ENCODE measurements around the gene GRPR.
"Not testable (repeated sequence)": the region's sequence is repeated elsewhere in the genome, so short reads cannot be mapped to it uniquely, and the experiment has no call there.

The GRPR gene

DNA sequence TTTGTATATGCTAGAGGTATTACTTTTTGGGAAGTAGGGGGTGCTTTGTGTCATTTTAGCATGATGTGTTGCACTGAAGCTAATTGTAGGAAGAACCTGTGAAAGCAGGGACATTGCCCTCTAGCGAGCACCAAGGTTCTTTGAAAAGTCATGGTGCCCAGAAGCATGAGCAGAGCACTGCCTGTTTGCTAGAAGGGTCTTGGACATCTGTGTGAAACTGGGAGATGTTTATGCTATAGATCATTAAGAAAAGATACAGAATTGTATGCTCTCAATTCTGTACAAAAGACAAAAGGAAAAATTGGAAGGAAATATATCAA lies 14.7 kb downstream of the GRPR start:
- no peak for DNase-seq (ENCODE audit: low read depth)
- Histone ChIP-seq H3K9me3 (ENCODE audit: control insufficient read depth, low read length) (peaks cover 6% of the 10 kb centered on the region), H3K27me3 (replicated peaks; ENCODE audit: control insufficient read depth, insufficient read depth, low read length) (peaks cover 14% of the 10 kb centered on the region), H3K4me3 (ENCODE audit: low read length) (no peak overlapping the region), H3K9ac (ENCODE audit: low read length) (no peak overlapping the region), H3K4me1 (ENCODE audit: control insufficient read depth, insufficient read depth, low read length) (peaks cover 11% of the 10 kb centered on the region), H3K36me3 (ENCODE audit: control insufficient read depth, insufficient read depth, low read length, severe bottlenecking) (no peaks in the 10 kb centered on the region)

GRCh38 chrX:16140448-16140847 lies 17.1 kb downstream of the GRPR start:
- no peak for DNase-seq (ENCODE audit: low read depth)
- H3K27me3 ChIP-seq (replicated peaks; ENCODE audit: control insufficient read depth, insufficient read depth, low read length), result peaks cover 18% of the 10 kb centered on the region
- H3K4me1 ChIP-seq (ENCODE audit: control insufficient read depth, insufficient read depth, low read length), result peaks cover 11% of the 10 kb centered on the region
- no peak overlapping the region for H3K9ac ChIP-seq (ENCODE audit: low read length)
- no peaks in the 10 kb centered on the region for H3K36me3 ChIP-seq (ENCODE audit: control insufficient read depth, insufficient read depth, low read length, severe bottlenecking)
- H3K4me3 ChIP-seq (ENCODE audit: low read length), result no peak overlapping the region
- peaks cover 6% of the 10 kb centered on the region for H3K9me3 ChIP-seq (ENCODE audit: control insufficient read depth, low read length)

- Histone ChIP-seq H3K36me3 (ENCODE audit: control insufficient read depth, insufficient read depth, low read length, severe bottlenecking) (no peaks in the 10 kb centered on the region), H3K27me3 (replicated peaks; ENCODE audit: control insufficient read depth, insufficient read depth, low read length) (peaks cover 15% of the 10 kb centered on the region), H3K4me1 (ENCODE audit: control insufficient read depth, insufficient read depth, low read length) (peaks cover 11% of the 10 kb centered on the region), H3K4me3 (ENCODE audit: low read length) (no peak overlapping the region), H3K9ac (ENCODE audit: low read length) (no peak overlapping the region), H3K9me3 (ENCODE audit: control insufficient read depth, low read length) (peaks cover 6% of the 10 kb centered on the region)
- no peak for DNase-seq (ENCODE audit: low read depth)
Observed at GRCh38 chrX:16140983-16141382, 17.6 kb downstream of the GRPR start.

GRCh38 chrX:16141422-16142245 lies 18.3 kb downstream of the GRPR start:
- Histone ChIP-seq H3K36me3 (ENCODE audit: control insufficient read depth, insufficient read depth, low read length, severe bottlenecking) (no peaks in the 10 kb centered on the region), H3K4me3 (ENCODE audit: low read length) (no peak overlapping the region), H3K27me3 (replicated peaks; ENCODE audit: control insufficient read depth, insufficient read depth, low read length) (peaks cover 10% of the 10 kb centered on the region), H3K4me1 (ENCODE audit: control insufficient read depth, insufficient read depth, low read length) (peaks cover 11% of the 10 kb centered on the region), H3K9ac (ENCODE audit: low read length) (no peak overlapping the region), H3K9me3 (ENCODE audit: control insufficient read depth, low read length) (peaks cover 6% of the 10 kb centered on the region)
- DNase-seq (ENCODE audit: low read depth), result no peak

DNA sequence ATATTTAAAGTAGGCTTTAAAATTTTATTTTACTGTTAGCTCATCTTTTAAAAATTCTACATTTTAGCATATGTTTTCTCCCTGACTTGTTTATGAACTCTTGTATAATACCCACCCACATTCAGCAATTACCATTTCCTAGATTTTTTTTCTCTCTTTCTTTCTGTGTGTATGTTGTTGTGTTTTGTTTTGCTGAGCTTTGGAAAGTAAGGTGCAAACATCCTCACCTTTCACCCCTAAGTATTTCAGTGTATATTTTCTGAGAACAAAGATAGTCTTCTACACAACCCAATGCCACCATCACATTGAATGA lies 18.8 kb downstream of the GRPR start:
- Histone ChIP-seq H3K27me3 (replicated peaks; ENCODE audit: control insufficient read depth, insufficient read depth, low read length) (peaks cover 10% of the 10 kb centered on the region), H3K36me3 (ENCODE audit: control insufficient read depth, insufficient read depth, low read length, severe bottlenecking) (no peaks in the 10 kb centered on the region), H3K9me3 (ENCODE audit: control insufficient read depth, low read length) (peaks cover 6% of the 10 kb centered on the region), H3K4me3 (ENCODE audit: low read length) (no peak overlapping the region), H3K4me1 (ENCODE audit: control insufficient read depth, insufficient read depth, low read length) (peaks cover 10% of the 10 kb centered on the region), H3K9ac (ENCODE audit: low read length) (no peak overlapping the region)
- no peak for DNase-seq (ENCODE audit: low read depth)

DNA sequence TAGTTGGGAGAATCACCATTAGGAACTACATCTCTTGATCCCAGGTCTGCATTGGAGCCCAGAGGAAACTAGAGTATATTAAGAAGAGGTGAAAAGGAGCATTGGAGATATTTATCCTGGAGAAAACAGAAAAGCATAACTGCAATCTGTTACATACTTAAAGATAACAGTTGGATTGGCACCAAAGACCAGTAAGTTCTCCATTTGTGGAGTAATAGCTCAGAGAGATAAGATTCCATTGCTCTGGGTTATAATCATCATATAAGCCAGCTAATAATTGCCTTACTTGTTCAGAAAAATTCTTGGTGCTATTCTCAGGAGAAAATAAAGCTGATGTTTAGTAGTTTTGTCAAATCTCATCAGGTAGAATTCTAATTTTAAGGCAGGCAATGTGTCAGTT lies 20.6 kb downstream of the GRPR start:
- Histone ChIP-seq H3K9me3 (ENCODE audit: control insufficient read depth, low read length) (peaks cover 6% of the 10 kb centered on the region), H3K4me3 (ENCODE audit: low read length) (no peak overlapping the region), H3K27me3 (replicated peaks; ENCODE audit: control insufficient read depth, insufficient read depth, low read length) (peaks cover 14% of the 10 kb centered on the region), H3K9ac (ENCODE audit: low read length) (no peak overlapping the region), H3K4me1 (ENCODE audit: control insufficient read depth, insufficient read depth, low read length) (peaks cover 8% of the 10 kb centered on the region), H3K36me3 (ENCODE audit: control insufficient read depth, insufficient read depth, low read length, severe bottlenecking) (no peaks in the 10 kb centered on the region)
- DNase-seq (ENCODE audit: low read depth), result no peak

DNA sequence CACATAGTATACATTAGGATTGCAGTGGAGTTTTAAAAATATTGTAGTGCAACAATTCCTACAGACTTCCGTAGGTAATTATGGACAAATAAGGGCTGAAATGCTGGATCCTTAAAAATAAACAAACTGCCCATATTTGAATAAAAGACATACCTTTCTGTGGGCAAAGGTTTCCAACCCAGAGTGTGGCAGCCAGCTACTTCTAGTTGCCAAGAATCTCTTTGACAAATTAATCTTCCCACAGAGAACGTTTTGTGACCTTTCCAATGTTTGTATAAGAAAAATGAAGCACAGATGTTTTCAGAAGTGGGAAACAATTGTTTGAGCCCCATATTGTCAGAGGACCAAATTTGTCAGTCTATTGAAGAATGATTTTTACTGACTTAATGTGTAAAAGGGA lies 21.1 kb downstream of the GRPR start:
- H3K36me3 ChIP-seq (ENCODE audit: control insufficient read depth, insufficient read depth, low read length, severe bottlenecking), result no peaks in the 10 kb centered on the region
- no peak overlapping the region for H3K4me3 ChIP-seq (ENCODE audit: low read length)
- peaks cover 14% of the 10 kb centered on the region for H3K27me3 ChIP-seq (replicated peaks; ENCODE audit: control insufficient read depth, insufficient read depth, low read length)
- peak; percentile 22 for DNase-seq (ENCODE audit: low read depth)
- peaks cover 8% of the 10 kb centered on the region for H3K4me1 ChIP-seq (ENCODE audit: control insufficient read depth, insufficient read depth, low read length)
- no peak overlapping the region for H3K9ac ChIP-seq (ENCODE audit: low read length)
- peaks cover 6% of the 10 kb centered on the region for H3K9me3 ChIP-seq (ENCODE audit: control insufficient read depth, low read length)

- not testable (repeated sequence) for H3K4me3 ChIP-seq (ENCODE audit: low read length); H3K9me3 ChIP-seq (ENCODE audit: control insufficient read depth, low read length); H3K36me3 ChIP-seq (ENCODE audit: control insufficient read depth, insufficient read depth, low read length, severe bottlenecking); H3K4me1 ChIP-seq (ENCODE audit: control insufficient read depth, insufficient read depth, low read length); H3K9ac ChIP-seq (ENCODE audit: low read length); DNase-seq (ENCODE audit: low read depth)
- peaks cover 14% of the 10 kb centered on the region for H3K27me3 ChIP-seq (replicated peaks; ENCODE audit: control insufficient read depth, insufficient read depth, low read length)
Observed at GRCh38 chrX:16145093-16145492, 21.7 kb downstream of the GRPR start.

DNA sequence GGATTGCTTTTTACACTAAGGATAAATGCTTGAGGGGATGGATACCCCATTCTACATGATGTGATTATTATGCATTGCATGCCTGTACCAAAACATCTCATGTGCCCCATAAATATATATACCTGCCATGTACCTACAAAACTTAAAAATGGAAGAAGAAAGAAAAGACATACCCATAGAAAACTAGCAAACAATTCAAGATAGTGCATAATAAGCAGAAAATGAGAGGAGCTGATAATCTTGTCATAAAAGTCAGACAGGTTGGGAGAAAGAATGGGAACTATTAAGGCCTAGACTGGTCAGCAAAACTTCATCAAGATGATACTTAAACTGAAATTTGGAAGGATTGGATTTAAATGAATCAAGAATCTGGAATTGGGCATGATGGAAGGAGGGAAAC lies 22.3 kb downstream of the GRPR start:
- Histone ChIP-seq H3K4me1 (ENCODE audit: control insufficient read depth, insufficient read depth, low read length) (peaks cover 8% of the 10 kb centered on the region), H3K36me3 (ENCODE audit: control insufficient read depth, insufficient read depth, low read length, severe bottlenecking) (no peaks in the 10 kb centered on the region), H3K4me3 (ENCODE audit: low read length) (no peak overlapping the region), H3K9ac (ENCODE audit: low read length) (no peak overlapping the region), H3K9me3 (ENCODE audit: control insufficient read depth, low read length) (peaks cover 6% of the 10 kb centered on the region), H3K27me3 (replicated peaks; ENCODE audit: control insufficient read depth, insufficient read depth, low read length) (peaks cover 14% of the 10 kb centered on the region)
- DNase-seq (ENCODE audit: low read depth), result no peak

DNA sequence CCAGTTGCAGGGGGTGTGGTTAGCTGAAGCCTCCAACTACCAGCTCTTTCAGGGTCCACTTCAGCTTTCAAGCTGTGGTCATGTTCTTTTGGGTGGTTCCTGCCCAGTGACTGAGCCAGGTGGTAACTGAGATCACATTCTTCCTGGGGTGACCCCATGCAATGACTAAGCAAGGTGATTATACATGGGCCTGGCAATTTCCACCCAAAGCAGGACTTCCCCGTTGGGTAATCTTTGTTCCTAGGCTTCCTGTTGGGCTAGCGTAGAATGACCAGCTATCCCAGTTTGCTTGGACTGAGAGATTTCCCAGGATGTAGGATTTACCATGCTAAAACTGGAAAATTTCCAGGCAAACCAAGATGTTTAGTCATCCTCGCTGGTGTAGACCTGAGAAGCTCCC lies 25.5 kb downstream of the GRPR start:
- Histone ChIP-seq H3K9ac (ENCODE audit: low read length) (no peak overlapping the region), H3K27me3 (replicated peaks; ENCODE audit: control insufficient read depth, insufficient read depth, low read length) (peaks cover 10% of the 10 kb centered on the region), H3K4me1 (ENCODE audit: control insufficient read depth, insufficient read depth, low read length) (no peaks in the 10 kb centered on the region), H3K4me3 (ENCODE audit: low read length) (no peak overlapping the region), H3K9me3 (ENCODE audit: control insufficient read depth, low read length) (no peaks in the 10 kb centered on the region), H3K36me3 (ENCODE audit: control insufficient read depth, insufficient read depth, low read length, severe bottlenecking) (no peaks in the 10 kb centered on the region)
- no peak for DNase-seq (ENCODE audit: low read depth)

DNA sequence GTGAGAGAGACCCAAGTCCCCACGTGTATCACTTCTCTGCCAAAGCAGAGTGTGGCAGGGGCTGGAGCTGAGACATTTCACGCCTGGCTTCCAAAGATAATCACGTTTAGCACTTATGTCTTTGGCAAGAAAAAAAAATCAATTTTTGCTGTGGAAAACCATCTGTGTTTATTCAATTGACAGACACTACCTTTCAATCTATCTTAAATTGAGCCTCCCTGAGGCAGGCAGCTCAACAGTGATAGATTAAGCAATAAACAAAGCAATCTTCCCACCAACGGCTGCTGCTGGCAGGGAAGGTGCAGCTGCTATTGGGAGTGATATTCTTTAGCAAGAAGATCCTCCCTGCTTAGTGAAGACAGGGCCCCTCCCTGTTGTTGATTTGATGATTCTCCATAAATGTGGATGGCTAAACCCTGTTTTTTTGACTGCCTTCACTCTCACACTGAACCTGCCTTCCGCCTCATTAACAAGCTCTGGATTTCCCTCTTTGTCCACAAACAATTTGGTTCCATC lies 32.3 kb downstream of the GRPR start:
- no peak overlapping the region for H3K9ac ChIP-seq (ENCODE audit: low read length)
- peaks cover 5% of the 10 kb centered on the region for H3K27me3 ChIP-seq (replicated peaks; ENCODE audit: control insufficient read depth, insufficient read depth, low read length)
- H3K4me1 ChIP-seq (ENCODE audit: control insufficient read depth, insufficient read depth, low read length), result peaks cover under 1% of the 10 kb centered on the region
- no peaks in the 10 kb centered on the region for H3K36me3 ChIP-seq (ENCODE audit: control insufficient read depth, insufficient read depth, low read length, severe bottlenecking)
- H3K4me3 ChIP-seq (ENCODE audit: low read length), result no peak overlapping the region
- no peak for DNase-seq (ENCODE audit: low read depth)
- no peaks in the 10 kb centered on the region for H3K9me3 ChIP-seq (ENCODE audit: control insufficient read depth, low read length)

Measured in adipocyte (in vitro differentiated cells).